GM18499 (cell line): ENCODE data around the gene HIKESHI.
"Not testable (repeated sequence)": the region's sequence is repeated elsewhere in the genome, so short reads cannot be mapped to it uniquely, and the experiment has no call there.

Experiments
- ATAC-seq: cut with Tn5 transposase; IDR thresholded peaks from one replicate; pipeline ENCODE4 v1.9.1; 2021; ENCODE audit warnings: moderate number of reproducible peaks; ENCODE audit not compliant: insufficient read depth, unreplicated experiment

HIKESHI gene

GRCh38 chr11:86292912-86293616 is 9.0 kb upstream of the HIKESHI start:
- ATAC-seq: peak; percentile 50

GRCh38 chr11:86294026-86294425 is 8.0 kb upstream of the HIKESHI start:
- ATAC-seq: no peak

- ATAC-seq: no peak
Observed at GRCh38 chr11:86301742-86302091, 323 bp upstream of the HIKESHI start.

DNA sequence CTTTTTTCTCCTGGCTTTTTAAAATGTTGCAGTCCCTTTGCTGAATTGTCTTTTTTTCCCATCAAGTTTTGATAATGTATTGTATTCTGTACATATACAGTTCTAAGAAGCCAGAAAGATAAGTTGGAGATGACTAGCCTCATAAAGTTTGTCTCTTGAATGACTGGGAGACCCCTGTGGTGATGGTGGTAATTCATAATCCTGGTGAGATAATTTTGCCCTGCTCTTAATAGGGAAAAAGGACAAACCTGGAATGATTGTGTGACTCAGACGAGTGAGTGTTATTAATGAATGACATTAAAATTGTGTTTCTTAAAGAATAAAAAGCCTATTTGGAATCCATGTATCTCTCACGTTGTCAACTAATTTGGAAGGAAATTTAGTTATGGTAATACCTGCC is 1.2 kb downstream of the HIKESHI start:
- ATAC-seq: no peak

DNA sequence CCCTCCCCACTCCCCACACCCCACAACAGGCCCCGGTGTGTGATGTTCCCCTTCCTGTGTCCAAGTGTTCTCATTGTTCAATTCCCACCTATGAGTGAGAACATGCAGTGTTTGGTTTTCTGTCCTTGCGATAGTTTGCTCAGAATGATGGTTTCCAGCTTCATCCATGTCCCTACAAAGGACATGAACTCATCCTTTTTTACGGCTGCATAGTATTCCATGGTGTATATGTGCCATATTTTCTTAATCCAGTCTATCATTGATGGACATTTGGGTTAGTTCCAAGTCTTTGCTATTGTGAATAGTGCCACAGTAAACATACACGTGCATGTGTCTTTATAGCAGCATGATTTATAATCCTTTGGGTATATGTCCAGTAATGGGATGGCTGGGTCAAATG is 6.7 kb downstream of the HIKESHI start:
- not testable (repeated sequence) for ATAC-seq

DNA sequence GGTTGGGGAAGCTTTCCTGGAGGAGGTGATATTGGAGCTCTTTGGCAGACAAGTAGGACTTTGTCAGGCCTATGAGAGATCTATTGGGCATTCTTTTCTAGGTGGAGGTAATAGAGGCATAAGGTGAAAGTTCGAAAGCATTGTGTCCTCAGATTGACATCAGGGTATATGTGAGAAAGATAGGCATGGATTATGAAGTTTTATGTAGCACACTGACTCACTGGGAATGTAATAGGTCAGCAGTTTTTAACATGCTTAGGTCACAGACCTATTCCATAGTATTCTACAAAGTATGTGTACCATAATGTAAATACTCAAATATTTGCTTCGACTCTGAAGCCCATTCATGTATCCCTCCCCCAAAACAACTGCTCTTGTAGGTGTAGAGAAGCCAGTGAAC is 11.8 kb downstream of the HIKESHI start:
- ATAC-seq: no peak

DNA sequence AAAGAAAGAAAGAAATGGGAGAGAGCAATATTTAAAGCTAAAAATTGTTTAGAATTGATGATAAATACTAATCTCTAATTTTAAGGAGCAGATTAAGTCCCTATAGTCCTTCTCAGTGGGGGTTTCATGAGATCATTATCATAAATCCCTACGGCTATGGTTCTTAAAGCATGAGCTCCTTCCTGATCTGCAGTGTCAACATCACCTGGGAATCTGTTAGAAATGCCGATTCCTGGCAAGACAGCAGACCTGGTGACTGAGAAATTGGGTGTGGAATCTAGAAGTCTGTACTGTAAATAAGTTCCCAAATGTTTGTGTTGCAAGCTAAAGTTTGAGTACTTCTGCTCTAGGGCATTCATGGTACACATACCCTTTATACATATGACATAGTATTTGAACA is 12.6 kb downstream of the HIKESHI start:
- no peak for ATAC-seq

- ATAC-seq: no peak
Observed at GRCh38 chr11:86335131-86335767, 33.2 kb downstream of the HIKESHI start.

DNA sequence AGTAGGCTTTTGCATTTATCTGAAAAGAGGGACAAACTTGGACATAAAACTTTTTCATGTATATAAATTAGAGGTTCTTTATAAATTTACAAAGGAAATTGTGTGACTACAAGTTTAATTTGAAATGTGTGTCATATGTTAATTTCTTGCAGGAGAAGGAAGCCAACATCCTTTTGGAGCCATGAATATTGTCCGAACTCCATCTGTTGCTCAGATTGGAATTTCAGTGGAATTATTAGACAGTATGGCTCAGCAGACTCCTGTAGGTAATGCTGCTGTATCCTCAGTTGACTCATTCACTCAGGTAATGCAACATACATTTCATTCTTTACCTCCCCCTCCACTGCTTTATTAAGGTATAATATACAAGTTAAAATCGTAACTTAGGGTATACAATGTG is 35.2 kb downstream of the HIKESHI start:
- ATAC-seq: no peak

GRCh38 chr11:86341382-86341781 is 39.3 kb downstream of the HIKESHI start:
- no peak for ATAC-seq

- no peak for ATAC-seq
Observed at GRCh38 chr11:86346513-86346912, 44.5 kb downstream of the HIKESHI start.

- no peak for ATAC-seq
Observed at GRCh38 chr11:86355256-86355655, 53.2 kb downstream of the HIKESHI start.

DNA sequence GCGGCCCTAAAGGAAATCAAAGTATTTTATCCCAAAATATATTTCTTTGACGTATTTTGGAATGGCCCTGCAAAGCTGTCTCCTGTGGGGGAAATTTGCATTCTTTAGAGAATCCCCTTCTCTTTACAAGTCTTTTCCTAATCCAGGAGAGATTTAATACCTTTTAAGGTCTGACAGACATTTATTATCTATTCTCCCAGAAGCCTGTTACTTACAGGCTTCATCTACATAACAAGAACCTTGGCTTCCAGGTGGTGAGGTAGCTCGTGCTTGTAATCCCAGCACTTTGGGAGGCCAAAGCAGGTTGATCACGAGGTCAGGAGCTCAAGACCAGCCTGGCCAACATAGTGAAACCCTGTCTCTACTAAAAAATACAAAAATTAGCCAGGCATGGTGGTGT is 55.4 kb downstream of the HIKESHI start:
- not testable (repeated sequence) for ATAC-seq

GRCh38 chr11:86358720-86359119 is 56.7 kb downstream of the HIKESHI start:
- ATAC-seq: no peak

DNA sequence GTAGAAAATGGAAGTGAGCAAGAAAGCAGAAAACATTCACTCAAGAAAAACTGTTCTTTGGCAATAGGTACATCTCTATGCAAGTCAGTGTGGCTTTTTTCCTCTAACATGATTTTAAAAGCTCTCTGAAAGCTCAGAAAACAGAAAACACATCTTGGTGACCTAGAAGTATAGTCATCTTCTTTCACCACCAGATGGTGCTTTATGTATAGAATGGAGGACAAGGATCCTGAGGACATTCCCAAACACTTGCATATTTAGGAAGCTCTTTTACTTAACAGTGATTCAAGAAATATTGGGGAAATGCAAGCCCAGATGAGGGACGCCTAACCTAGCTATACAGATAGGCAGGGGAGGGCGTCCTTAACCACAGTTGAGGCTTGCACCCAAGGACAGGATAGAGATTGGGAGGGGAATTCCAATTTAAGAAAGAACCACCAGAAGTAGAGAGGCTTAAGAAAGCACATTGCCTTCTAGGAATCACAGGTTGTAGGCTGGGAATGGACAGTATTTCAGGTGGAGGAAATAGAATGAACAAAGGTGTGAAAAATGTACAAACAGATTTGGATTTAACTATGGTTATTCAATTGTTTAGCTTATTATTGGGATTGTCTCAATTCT is 58.8 kb downstream of the HIKESHI start:
- ATAC-seq: no peak

GRCh38 chr11:86363424-86363823 is 61.4 kb downstream of the HIKESHI start:
- no peak for ATAC-seq

DNA sequence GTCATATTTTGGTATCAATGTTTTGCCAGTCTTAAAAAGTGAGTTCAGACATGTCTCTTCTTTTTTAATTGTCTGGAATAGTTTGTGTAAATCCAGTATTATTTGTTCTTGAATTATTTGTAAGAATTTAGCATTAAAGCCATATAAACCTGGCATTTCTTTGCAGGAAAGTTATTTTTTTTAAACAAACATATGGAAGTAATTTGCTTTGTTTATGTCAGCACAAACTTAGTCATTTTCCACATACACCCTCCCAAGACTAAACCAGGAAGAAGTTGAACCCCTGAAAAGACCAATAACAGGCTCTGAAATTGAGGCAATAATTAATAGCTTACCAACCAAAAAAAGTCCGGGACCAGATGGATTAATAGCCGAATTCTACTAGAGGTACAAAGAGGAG is 63.5 kb downstream of the HIKESHI start:
- no peak for ATAC-seq

DNA sequence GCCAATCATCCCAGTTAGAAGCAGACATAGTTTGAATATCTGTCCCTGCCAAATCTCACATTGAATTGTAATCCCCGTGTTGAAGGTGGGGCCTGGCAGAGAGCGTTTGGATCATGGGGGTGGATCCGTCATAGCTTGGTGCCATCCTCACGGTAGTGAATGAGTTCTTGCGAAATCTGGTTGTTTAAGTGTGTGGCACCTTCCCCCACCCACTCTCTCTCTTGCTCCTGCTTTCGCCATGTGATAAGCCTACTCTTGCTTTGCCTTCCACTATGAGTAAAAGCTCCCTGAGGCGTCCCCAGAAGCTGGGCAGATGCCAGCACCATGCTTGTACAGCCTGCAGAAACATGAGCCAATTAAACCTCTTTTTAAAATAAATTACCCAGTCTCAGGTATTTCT is 67.6 kb downstream of the HIKESHI start:
- ATAC-seq: no peak

DNA sequence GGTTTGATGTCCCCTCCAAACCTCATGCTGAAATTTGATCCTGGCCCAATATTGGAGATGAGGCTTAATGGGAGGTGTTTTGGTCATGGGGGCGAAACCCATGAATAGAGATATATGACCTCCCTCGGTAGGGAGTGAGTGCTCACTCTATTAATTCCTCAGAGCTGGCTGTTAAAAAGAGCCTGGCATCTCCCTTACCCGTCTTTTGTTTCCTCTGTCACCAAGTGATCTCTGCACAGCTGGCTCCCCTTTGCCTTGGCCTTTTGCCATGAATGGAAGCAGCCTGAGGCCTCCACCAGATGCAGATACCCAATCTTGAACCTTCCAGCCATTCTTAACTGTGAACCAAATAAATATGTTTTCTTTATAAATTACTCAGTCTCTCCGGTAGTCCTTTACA is 68.1 kb downstream of the HIKESHI start:
- ATAC-seq: no peak

GRCh38 chr11:86370922-86371594 is 69.0 kb downstream of the HIKESHI start:
- ATAC-seq: no peak

- ATAC-seq: no peak
Observed at GRCh38 chr11:86372041-86372440, 70.0 kb downstream of the HIKESHI start.
